Activated naive CD4-positive, alpha-beta T cell treated with anti-CD3 and anti-CD28 coated beads for 36 hours (primary cell): ENCODE data around the gene PLA2G3. TPM values are rescaled to one million over a fixed set of nuclear protein-coding genes. Genes with fewer than 3 reads are reported as not detected.
"Not testable (repeated sequence)": the region's sequence is repeated elsewhere in the genome, so short reads cannot be mapped to it uniquely, and the experiment has no call there.

ENCODE experiments used
- CTCF ChIA-PET: fragments of 350-600 bp; sonication (Branson Sonifier 250); formaldehyde crosslinking; loops from one replicate; lab custom pipeline; 2021; ENCODE audit warnings: antibody characterized with exemption; lab: Charles Lee
- DNase-seq: peaks from one replicate; pipeline ENCODE4 v3.0.0-alpha.2; 2020
- H3K27ac Mint-ChIP-seq: one replicate; pipeline ENCODE4 v1.8.0; 2021; ENCODE audit warnings: mild to moderate bottlenecking, mixed read lengths
- H3K27me3 Mint-ChIP-seq: one replicate; pipeline ENCODE4 v1.8.0; 2021; ENCODE audit warnings: low read depth, mixed read lengths
- H3K36me3 Mint-ChIP-seq: one replicate; pipeline ENCODE4 v1.8.0; 2021; ENCODE audit warnings: low read depth, mixed read lengths
- H3K4me1 Mint-ChIP-seq: one replicate; pipeline ENCODE4 v1.8.0; 2021; ENCODE audit warnings: low read depth, mixed read lengths
- H3K4me3 Mint-ChIP-seq: one replicate; pipeline ENCODE4 v1.8.0; 2021; ENCODE audit warnings: mild to moderate bottlenecking, moderate library complexity, mixed read lengths
- H3K9me3 Mint-ChIP-seq: one replicate; pipeline ENCODE4 v1.8.0; 2021; ENCODE audit warnings: mixed read lengths
- intact Hi-C: fragments of 100-400 bp; cut with micrococcal nuclease; formaldehyde crosslinking; loops from one replicate; pipeline ENCODE4 v1.15.1; 2023
- total RNA-seq, 2 experiments: library from RNA; stranded (reverse); gene quantifications; one replicate each; pipeline ENCODE4 v1.2.3, GENCODE V29; 2021

The PLA2G3 gene
- total RNA-seq, 2 experiments from 2014 or later, result not detected

GRCh38 chr22:31120642-31121041 lies 19.7 kb downstream of the PLA2G3 start:
- no peak for DNase-seq
- Mint-ChIP-seq H3K4me1 (no peaks in the 10 kb centered on the region), H3K36me3 (no peaks in the 10 kb centered on the region), H3K27me3 (no peaks in the 10 kb centered on the region), H3K9me3 (no peaks in the 10 kb centered on the region), H3K4me3 (no peak overlapping the region), H3K27ac (no peak overlapping the region)
- CTCF ChIA-PET, result no interaction called here
- intact Hi-C loops, result no loop called here

GRCh38 chr22:31120230-31120629 lies 20.1 kb downstream of the PLA2G3 start:
- intact Hi-C loops, result no loop called here
- CTCF ChIA-PET, result no interaction called here
- no peaks in the 10 kb centered on the region for H3K4me1 Mint-ChIP-seq

GRCh38 chr22:31119026-31119717 lies 21.1 kb downstream of the PLA2G3 start:
- no peaks in the 10 kb centered on the region for H3K4me1 Mint-ChIP-seq
- intact Hi-C loops, result no loop called here
- no peaks in the 10 kb centered on the region for H3K27me3 Mint-ChIP-seq
- DNase-seq, result no peak
- H3K9me3 Mint-ChIP-seq, result no peaks in the 10 kb centered on the region
- H3K27ac Mint-ChIP-seq, result no peak overlapping the region
- CTCF ChIA-PET, result interaction anchor here (0.6 kb wide), 2 partner anchors 139 to 583 kb away, joined by 3 to 5 read pairs; no protein-coding TSS in a partner anchor
- H3K36me3 Mint-ChIP-seq, result no peaks in the 10 kb centered on the region
- no peak overlapping the region for H3K4me3 Mint-ChIP-seq

More at GRCh38 chr22:31120230-31120629, 20.1 kb downstream of the PLA2G3 start:
- Mint-ChIP-seq H3K9me3 (no peaks in the 10 kb centered on the region), H3K27ac (no peak overlapping the region), H3K36me3 (no peaks in the 10 kb centered on the region), H3K27me3 (no peaks in the 10 kb centered on the region), H3K4me3 (no peak overlapping the region)
- DNase-seq, result no peak

GRCh38 chr22:31118046-31118820 lies 22.1 kb downstream of the PLA2G3 start:
- Mint-ChIP-seq H3K27me3 (no peaks in the 10 kb centered on the region), H3K36me3 (no peaks in the 10 kb centered on the region), H3K4me1 (no peaks in the 10 kb centered on the region), H3K9me3 (no peaks in the 10 kb centered on the region), H3K27ac (no peak overlapping the region), H3K4me3 (no peak overlapping the region)
- intact Hi-C loops, result no loop called here
- DNase-seq, result no peak
- CTCF ChIA-PET, result interaction anchor here (0.7 kb wide), 1 partner anchor 10 kb away, joined by 4 read pairs; no protein-coding TSS in a partner anchor

- H3K4me1 Mint-ChIP-seq, intact Hi-C loops, CTCF ChIA-PET, DNase-seq, H3K27ac Mint-ChIP-seq, H3K27me3 Mint-ChIP-seq, H3K9me3 Mint-ChIP-seq, H3K36me3 Mint-ChIP-seq, H3K4me3 Mint-ChIP-seq: not testable (repeated sequence)
Observed at GRCh38 chr22:31112547-31113091, 27.7 kb downstream of the PLA2G3 start.

GRCh38 chr22:31107894-31108218 lies 32.5 kb downstream of the PLA2G3 start:
- H3K4me3 Mint-ChIP-seq, result peak overlapping the region; percentile 89
- intact Hi-C loops, result loop anchor here (1.0 to 5.0 kb wide), 6 partner anchors 39 to 524 kb away; partner anchors contain the start of gene LIMK2
- H3K27me3 Mint-ChIP-seq, result no peaks in the 10 kb centered on the region
- H3K36me3 Mint-ChIP-seq, result no peaks in the 10 kb centered on the region
- DNase-seq, result no peak
- CTCF ChIA-PET, result interaction anchor here (0.7 to 3.7 kb wide), 23 partner anchors 8 to 353 kb away, joined by 3 to 15 read pairs (median 4); partner anchors contain the start of genes LIMK2 and PLA2G3
- peaks cover 19% of the 10 kb centered on the region for H3K4me1 Mint-ChIP-seq
- no peaks in the 10 kb centered on the region for H3K9me3 Mint-ChIP-seq
- H3K27ac Mint-ChIP-seq, result peak overlapping the region; percentile 76

GRCh38 chr22:31107178-31107893 lies 33.0 kb downstream of the PLA2G3 start, which contains the start of gene SELENOM:
SELENOM (minus strand) TSS chr22:31107568; CDS start chr22:31107505, 63 bp downstream.
- peak; percentile 92 for DNase-seq
- CTCF ChIA-PET, result interaction anchor here (0.6 to 3.7 kb wide), 23 partner anchors 9 to 217 kb away, joined by 3 to 15 read pairs (median 4); partner anchors contain the start of genes LIMK2 and PLA2G3
- peak within 1 kb of the TSS; percentile 76 for H3K27ac Mint-ChIP-seq
- peaks cover 19% of the 10 kb centered on the region for H3K4me1 Mint-ChIP-seq
- no peaks in the 10 kb centered on the region for H3K27me3 Mint-ChIP-seq
- H3K36me3 Mint-ChIP-seq, result no peaks in the 10 kb centered on the region
- H3K9me3 Mint-ChIP-seq, result no peaks in the 10 kb centered on the region
- H3K4me3 Mint-ChIP-seq, result peak within 1 kb of the TSS; percentile 89
- intact Hi-C loops, result loop anchor here (1.0 to 5.0 kb wide), 5 partner anchors 40 to 525 kb away; partner anchors contain the start of gene LIMK2

GRCh38 chr22:31106731-31107177 lies 33.6 kb downstream of the PLA2G3 start:
- Mint-ChIP-seq H3K4me3 (peak overlapping the region; percentile 89), H3K4me1 (peaks cover 19% of the 10 kb centered on the region), H3K9me3 (no peaks in the 10 kb centered on the region), H3K27ac (no peak overlapping the region), H3K36me3 (no peaks in the 10 kb centered on the region), H3K27me3 (no peaks in the 10 kb centered on the region)
- DNase-seq, result no peak
- CTCF ChIA-PET, result interaction anchor here (1.1 to 3.7 kb wide), 2 partner anchors 16 to 206 kb away, joined by 3 to 15 read pairs; no protein-coding TSS in a partner anchor
- intact Hi-C loops, result loop anchor here (1.0 to 5.0 kb wide), 5 partner anchors 41 to 526 kb away; partner anchors contain the start of gene LIMK2

GRCh38 chr22:31106001-31106571 lies 34.2 kb downstream of the PLA2G3 start:
- H3K9me3 Mint-ChIP-seq, result no peaks in the 10 kb centered on the region
- no peaks in the 10 kb centered on the region for H3K27me3 Mint-ChIP-seq
- no peak for DNase-seq
- CTCF ChIA-PET, result no interaction called here
- intact Hi-C loops, result loop anchor here (2.0 to 5.0 kb wide), 4 partner anchors 41 to 526 kb away; partner anchors contain the start of gene LIMK2
- H3K27ac Mint-ChIP-seq, result no peak overlapping the region
- H3K36me3 Mint-ChIP-seq, result no peaks in the 10 kb centered on the region
- H3K4me1 Mint-ChIP-seq, result peaks cover 19% of the 10 kb centered on the region
- H3K4me3 Mint-ChIP-seq, result peak overlapping the region; percentile 20

- Mint-ChIP-seq H3K4me3 (no peak overlapping the region), H3K4me1 (peaks cover 19% of the 10 kb centered on the region), H3K36me3 (no peaks in the 10 kb centered on the region), H3K9me3 (no peaks in the 10 kb centered on the region), H3K27me3 (no peaks in the 10 kb centered on the region), H3K27ac (no peak overlapping the region)
- CTCF ChIA-PET, result no interaction called here
- DNase-seq, result no peak
- intact Hi-C loops, result loop anchor here (5.0 kb wide), 2 partner anchors 42 to 527 kb away; no protein-coding TSS in a partner anchor
Observed at GRCh38 chr22:31105282-31105929, 34.9 kb downstream of the PLA2G3 start.

- Mint-ChIP-seq H3K27me3 (no peaks in the 10 kb centered on the region), H3K36me3 (no peaks in the 10 kb centered on the region)
- intact Hi-C loops, result loop anchor here (5.0 kb wide), 2 partner anchors 42 to 527 kb away; no protein-coding TSS in a partner anchor
Observed at GRCh38 chr22:31104869-31105268, 35.4 kb downstream of the PLA2G3 start.

More at GRCh38 chr22:31104869-31105268, 35.4 kb downstream of the PLA2G3 start:
- CTCF ChIA-PET, result interaction anchor here (0.9 kb wide), 1 partner anchor 168 kb away, joined by 3 read pairs; no protein-coding TSS in a partner anchor
- Mint-ChIP-seq H3K4me3 (no peak overlapping the region), H3K4me1 (peaks cover 19% of the 10 kb centered on the region), H3K9me3 (no peaks in the 10 kb centered on the region), H3K27ac (no peak overlapping the region)
- DNase-seq, result no peak
